Omental fat pad (tissue), 4 donors: ENCODE results near the gene CRTAP. TPM values are rescaled to one million over a fixed set of nuclear protein-coding genes. Genes with fewer than 3 reads are reported as not detected.
"Not testable (repeated sequence)": the region's sequence is repeated elsewhere in the genome, so short reads cannot be mapped to it uniquely, and the experiment has no call there.

ENCODE experiments used
- ATAC-seq: fragments of 150-250 bp; one replicate; pipeline ENCODE4 v1.9.1; 2016; ENCODE audit warnings: mild to moderate bottlenecking, moderate library complexity; ENCODE audit not compliant: low FRiP score
- DNase-seq: peaks from one replicate; pipeline ENCODE4 v3.0.0-alpha.2; 2019; ENCODE audit warnings: low spot score
- CTCF ChIP-seq, 3 donors: fragments of 450-650 bp; IDR thresholded peaks; one replicate each; pipeline ENCODE4 v1.5.1; 2016 to 2017; ENCODE audit warnings: antibody characterized with exemption in 3 of 3, mild to moderate bottlenecking in 3 of 3, moderate library complexity in 2 of 3
- total RNA-seq, 4 donors: library from RNA; depleted of rRNA; stranded (reverse); fragments of >200 nt; gene quantifications; one replicate each; pipeline ENCODE4 v1.1.0, GENCODE V29; 2016

CRTAP gene
- total RNA-seq, 4 donors from 2014 or later: 267 to 355 (median 300) TPM

- no peak for TF ChIP-seq CTCF (IDR thresholded peaks at IDR 0.05)
- DNase-seq (no peak), ATAC-seq (no peak)
Observed at GRCh38 chr3:33075995-33076394, 37.8 kb upstream of the CRTAP start.

GRCh38 chr3:33076952-33077351, 36.9 kb upstream of the CRTAP start:
- no peak for ATAC-seq
- TF ChIP-seq CTCF (IDR thresholded peaks at IDR 0.05): no peak
- DNase-seq: no peak

GRCh38 chr3:33077976-33078375, 35.8 kb upstream of the CRTAP start:
- TF ChIP-seq CTCF (IDR thresholded peaks at IDR 0.05): no peak
- ATAC-seq: no peak
- no peak for DNase-seq

- not testable (repeated sequence) for DNase-seq, ATAC-seq
Observed at GRCh38 chr3:33079813-33080212, 34.0 kb upstream of the CRTAP start.

GRCh38 chr3:33081812-33082211, 32.0 kb upstream of the CRTAP start:
- no peak for DNase-seq
- no peak for TF ChIP-seq CTCF (IDR thresholded peaks at IDR 0.05)
- no peak for ATAC-seq

GRCh38 chr3:33083958-33084357, 29.9 kb upstream of the CRTAP start:
- DNase-seq (no peak), ATAC-seq (no peak)
- TF ChIP-seq CTCF (IDR thresholded peaks at IDR 0.05): no peak

GRCh38 chr3:33088691-33089090, 25.1 kb upstream of the CRTAP start:
- no peak for TF ChIP-seq CTCF (IDR thresholded peaks at IDR 0.05)
- ATAC-seq: no peak
- no peak for DNase-seq

- TF ChIP-seq CTCF (IDR thresholded peaks at IDR 0.05): no peak
- no peak for ATAC-seq
- no peak for DNase-seq
Observed at GRCh38 chr3:33089515-33089914, 24.3 kb upstream of the CRTAP start.
